Inflammatory macrophage treated with lipopolysaccharide for 4 hours (primary cell): ENCODE measurements around the gene CTDSP2.

Experiments used
- DNase-seq: peaks from one replicate; pipeline ENCODE4 v3.0.0-alpha.2; 2020

Gene CTDSP2

GRCh38 chr12:57813111-57813970, 33.2 kb downstream of the CTDSP2 start:
- no peak for DNase-seq

- DNase-seq: no peak
Observed at GRCh38 chr12:57811028-57811755, 35.3 kb downstream of the CTDSP2 start.

- DNase-seq: no peak
Observed at GRCh38 chr12:57810450-57810849, 36.1 kb downstream of the CTDSP2 start.

- DNase-seq: no peak
Observed at GRCh38 chr12:57809425-57809824, 37.1 kb downstream of the CTDSP2 start.

GRCh38 chr12:57808351-57808750, 38.2 kb downstream of the CTDSP2 start:
- no peak for DNase-seq

- no peak for DNase-seq
Observed at GRCh38 chr12:57807285-57807684, 39.2 kb downstream of the CTDSP2 start.

GRCh38 chr12:57806677-57807076, 39.9 kb downstream of the CTDSP2 start:
- no peak for DNase-seq

- peak; percentile 33 for DNase-seq
Observed at GRCh38 chr12:57803319-57803893, 43.1 kb downstream of the CTDSP2 start.

- DNase-seq: no peak
Observed at GRCh38 chr12:57802607-57803006, 43.9 kb downstream of the CTDSP2 start.

- DNase-seq: no peak
Observed at GRCh38 chr12:57800965-57801364, 45.6 kb downstream of the CTDSP2 start.

GRCh38 chr12:57797933-57798332, 48.6 kb downstream of the CTDSP2 start:
- peak; percentile 83 for DNase-seq

GRCh38 chr12:57796996-57797395, 49.5 kb downstream of the CTDSP2 start:
- DNase-seq: peak; percentile 39

GRCh38 chr12:57795354-57795753, 51.2 kb downstream of the CTDSP2 start:
- peak; percentile 78 for DNase-seq

- DNase-seq: peak; percentile 96
Observed at GRCh38 chr12:57793920-57794319, 52.6 kb downstream of the CTDSP2 start.

- no peak for DNase-seq
Observed at GRCh38 chr12:57783861-57784260, 62.7 kb downstream of the CTDSP2 start.

- no peak for DNase-seq
Observed at GRCh38 chr12:57783466-57783801, 63.1 kb downstream of the CTDSP2 start.

GRCh38 chr12:57782608-57783465, 63.7 kb downstream of the CTDSP2 start, which contains the start of gene TSFM:
Gene TSFM, plus strand, starts transcription at chr12:57782787. Its CDS starts 15 bp downstream, at chr12:57782802.
- DNase-seq: peak; percentile 94

- no peak for DNase-seq
Observed at GRCh38 chr12:57782243-57782607, 64.3 kb downstream of the CTDSP2 start.

GRCh38 chr12:57781801-57782200, 64.7 kb downstream of the CTDSP2 start:
- DNase-seq: peak; percentile 38

GRCh38 chr12:57781244-57781643, 65.3 kb downstream of the CTDSP2 start:
- peak; percentile 60 for DNase-seq

GRCh38 chr12:57780284-57780897, 66.1 kb downstream of the CTDSP2 start:
- no peak for DNase-seq

GRCh38 chr12:57779736-57780135, 66.8 kb downstream of the CTDSP2 start:
- DNase-seq: no peak
